ENCODE measurements around the gene SCUBE1.
"Not testable (repeated sequence)": the region's sequence is repeated elsewhere in the genome, so short reads cannot be mapped to it uniquely, and the experiment has no call there.

SCUBE1 gene

GRCh38 chr22:43355688-43356087, 12.5 kb upstream of the SCUBE1 start:
- not testable (repeated sequence) for DNase-seq

DNA sequence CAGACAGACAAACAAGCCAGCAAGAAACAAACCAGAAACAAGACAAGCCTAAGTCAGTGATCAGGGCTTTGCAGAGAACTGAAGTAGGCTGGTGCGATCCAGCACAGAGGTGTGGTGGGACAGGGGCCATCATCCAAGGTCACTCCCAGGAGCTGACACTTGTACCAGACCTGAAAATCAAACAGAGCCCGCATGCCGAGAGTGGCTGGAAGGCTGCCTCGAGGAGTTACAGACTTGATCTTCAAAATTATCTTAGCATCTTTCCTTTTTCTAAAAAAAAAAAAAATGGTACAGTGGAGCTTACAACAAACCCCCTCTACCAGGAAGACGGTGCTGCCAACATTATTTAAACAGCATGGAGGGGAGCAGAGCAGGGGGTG, 8.8 kb upstream of the SCUBE1 start:
- DNase-seq = no peak

- DNase-seq = no peak
Observed at GRCh38 chr22:43349636-43350035, 6.5 kb upstream of the SCUBE1 start.

GRCh38 chr22:43346521-43346929, 3.4 kb upstream of the SCUBE1 start:
- no peak for DNase-seq

DNA sequence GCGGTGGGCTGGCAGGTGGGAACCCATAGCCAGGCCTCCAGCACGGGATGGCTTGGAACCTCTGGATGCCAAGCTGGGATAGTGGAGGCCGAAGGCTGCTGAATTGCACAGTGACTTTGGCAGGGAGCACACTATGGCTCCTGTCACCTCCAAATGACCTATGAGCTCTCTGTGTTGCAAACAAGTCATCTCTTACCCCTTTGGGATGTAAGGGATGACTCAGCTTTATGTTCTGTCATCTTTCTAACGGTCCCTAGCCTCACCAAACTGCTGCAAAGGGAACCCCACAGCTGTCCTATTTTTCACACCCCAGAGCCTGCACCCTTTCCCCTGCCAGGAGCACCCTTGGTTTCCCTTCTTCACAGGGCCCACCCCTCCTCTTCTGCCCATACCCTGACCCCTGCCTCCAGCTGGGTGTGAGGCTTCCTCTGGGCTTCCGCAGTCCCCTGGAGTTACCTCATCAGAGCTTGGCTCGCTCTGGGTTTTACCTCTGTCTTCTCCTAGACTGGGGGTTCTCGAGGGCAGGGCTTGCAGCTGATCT, 2.7 kb upstream of the SCUBE1 start:
- DNase-seq = no peak

DNA sequence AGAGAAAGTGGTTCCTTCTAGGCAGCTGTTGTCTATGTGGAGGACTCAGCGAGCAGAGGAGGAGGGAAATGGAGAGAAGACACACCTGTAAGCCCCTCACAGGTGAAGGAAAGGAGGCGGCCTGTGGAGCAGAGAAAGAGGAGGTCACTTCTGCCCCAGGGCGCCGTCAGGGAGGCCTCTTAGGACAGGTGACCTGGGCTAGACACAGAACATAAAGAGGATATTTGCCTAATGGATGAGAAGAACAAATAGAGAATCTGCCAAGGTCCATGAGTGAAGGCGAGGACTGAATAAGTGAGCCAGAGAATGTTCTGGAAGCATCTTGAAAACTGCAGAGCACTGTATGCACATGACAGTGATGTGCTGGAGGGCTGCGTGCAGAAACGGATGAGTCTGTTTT, 2.2 kb upstream of the SCUBE1 start:
- DNase-seq = no peak

GRCh38 chr22:43344520-43344787, 1.3 kb upstream of the SCUBE1 start:
- no peak for DNase-seq

GRCh38 chr22:43343670-43344519, 723 bp upstream of the SCUBE1 start:
- DNase-seq = no peak

DNA sequence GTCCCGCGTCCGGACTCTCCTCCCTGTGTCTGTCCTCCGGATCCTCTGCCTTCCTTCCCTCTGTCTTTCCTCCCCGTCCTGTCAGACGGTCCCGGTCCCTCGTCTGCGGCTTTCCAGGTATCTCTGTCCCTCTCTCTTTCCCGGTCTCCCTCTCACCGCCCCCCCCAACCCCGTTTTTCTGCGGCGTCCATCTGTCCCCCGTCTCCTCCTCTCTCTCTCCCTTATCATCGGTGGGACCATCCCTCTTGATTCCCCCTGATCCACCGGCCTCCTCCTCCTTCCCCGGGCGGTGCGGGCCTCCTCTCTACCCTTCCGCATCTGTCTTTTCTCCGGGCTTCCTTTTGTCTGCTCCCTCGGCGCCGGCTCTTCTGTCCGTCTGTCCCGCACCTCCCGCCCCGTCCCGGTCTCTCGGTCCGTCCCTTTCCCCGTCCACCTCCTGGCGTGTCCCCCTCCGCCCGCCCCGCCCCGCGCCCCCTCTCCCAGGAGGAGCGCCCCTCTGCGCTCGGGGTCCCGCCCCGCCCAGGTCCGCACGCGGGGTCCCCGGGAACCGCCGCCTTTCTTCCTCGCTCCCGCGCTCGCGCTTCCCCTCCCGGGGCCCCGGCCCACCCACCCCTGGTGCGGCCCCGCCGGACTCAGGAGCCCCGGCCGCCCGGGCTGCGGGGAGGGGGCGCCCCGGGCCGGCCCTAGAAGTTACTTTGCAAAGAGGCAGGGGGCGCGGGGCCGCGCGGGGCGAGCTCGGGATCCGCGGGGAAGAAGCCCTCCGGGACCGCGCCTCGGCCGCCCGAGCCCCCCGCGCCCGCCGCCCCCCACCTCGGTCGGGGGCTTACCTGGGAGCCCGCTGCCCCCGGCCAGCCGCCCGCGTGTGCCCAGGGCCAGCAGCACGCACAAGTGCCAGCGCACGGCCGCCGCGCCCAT, 568 bp downstream of the SCUBE1 start:
- DNase-seq = no peak

- DNase-seq = no peak
Observed at GRCh38 chr22:43341565-43341964, 1.6 kb downstream of the SCUBE1 start.

GRCh38 chr22:43338766-43339345, 4.3 kb downstream of the SCUBE1 start:
- DNase-seq = no peak

GRCh38 chr22:43337946-43338345, 5.2 kb downstream of the SCUBE1 start:
- DNase-seq = no peak

DNA sequence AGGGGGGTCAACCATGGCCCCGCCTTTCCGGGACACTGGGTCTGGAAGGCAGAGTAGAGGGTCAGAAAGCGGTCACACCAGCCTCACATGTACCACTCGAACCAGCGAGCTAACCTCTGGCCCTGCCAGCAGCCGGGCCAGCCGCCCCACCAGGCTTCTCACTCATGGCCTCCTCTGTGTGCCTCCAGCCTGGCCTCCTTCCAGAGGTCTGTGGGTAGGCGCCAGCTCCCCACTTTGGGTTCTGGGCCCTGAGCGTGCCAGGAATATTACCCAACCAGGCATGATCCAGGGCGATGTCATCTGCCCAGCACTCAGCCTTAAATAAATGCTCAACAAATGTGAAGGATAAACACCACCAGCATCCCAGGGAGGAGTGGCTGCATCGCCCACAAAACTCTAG, 5.8 kb downstream of the SCUBE1 start:
- no peak for DNase-seq

DNA sequence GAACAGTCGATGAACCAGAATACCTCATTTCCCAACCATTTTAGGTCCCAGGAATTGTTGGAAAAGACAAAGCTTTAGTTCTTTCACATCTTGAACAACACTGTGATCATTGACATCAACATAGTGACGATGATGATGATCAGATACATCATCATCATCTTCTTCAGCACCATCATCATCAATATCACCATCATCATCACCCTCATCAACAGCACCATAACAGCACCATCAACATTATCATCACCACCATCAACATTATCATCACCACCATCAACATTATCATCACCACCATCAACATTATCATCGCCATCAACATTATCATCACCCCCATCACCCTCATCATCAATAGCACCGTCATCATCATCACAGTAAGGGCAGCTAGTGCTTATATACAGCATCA, 8.8 kb downstream of the SCUBE1 start:
- DNase-seq = no peak

GRCh38 chr22:43333978-43334377, 9.2 kb downstream of the SCUBE1 start:
- DNase-seq = no peak

- DNase-seq = no peak
Observed at GRCh38 chr22:43333156-43333555, 10.0 kb downstream of the SCUBE1 start.

GRCh38 chr22:43331698-43332097, 11.5 kb downstream of the SCUBE1 start:
- DNase-seq = no peak

GRCh38 chr22:43331069-43331451, 12.1 kb downstream of the SCUBE1 start:
- no peak for DNase-seq

- DNase-seq = no peak
Observed at GRCh38 chr22:43330178-43331068, 12.7 kb downstream of the SCUBE1 start.

DNA sequence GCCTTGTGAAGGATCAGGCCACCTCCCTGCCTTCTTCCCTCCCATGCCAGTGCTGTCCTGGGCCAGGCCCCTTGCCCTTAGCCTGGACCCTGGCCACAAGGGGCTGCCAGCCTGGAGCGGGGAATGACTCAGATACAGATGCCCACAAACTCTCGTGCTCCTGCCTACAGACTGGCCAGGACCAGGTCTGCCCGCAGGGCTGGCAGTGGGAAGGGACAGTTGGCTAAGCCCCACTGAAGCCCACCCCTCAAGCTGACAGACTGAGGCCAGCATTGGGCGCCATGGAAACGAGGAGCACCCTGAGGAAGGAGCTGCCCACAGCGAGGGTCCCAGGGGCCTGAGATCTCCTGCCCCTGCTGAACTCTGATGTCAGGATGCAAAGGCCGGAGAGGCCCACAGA, 14.1 kb downstream of the SCUBE1 start:
- DNase-seq = no peak

DNA sequence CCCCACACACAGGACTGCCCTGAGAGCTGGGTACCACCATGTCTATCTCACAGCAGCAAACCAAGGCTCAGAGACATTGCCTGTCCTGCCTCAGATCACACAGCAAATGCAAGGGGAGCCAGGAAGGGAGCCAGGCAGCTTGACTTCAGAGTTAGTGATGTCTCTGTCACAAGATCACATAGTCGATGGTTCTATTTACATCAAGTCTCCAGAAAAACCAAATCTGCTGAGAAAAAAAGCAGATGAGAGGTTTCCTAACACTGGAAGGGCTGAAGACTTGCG, 16.1 kb downstream of the SCUBE1 start:
- DNase-seq = no peak

DNA sequence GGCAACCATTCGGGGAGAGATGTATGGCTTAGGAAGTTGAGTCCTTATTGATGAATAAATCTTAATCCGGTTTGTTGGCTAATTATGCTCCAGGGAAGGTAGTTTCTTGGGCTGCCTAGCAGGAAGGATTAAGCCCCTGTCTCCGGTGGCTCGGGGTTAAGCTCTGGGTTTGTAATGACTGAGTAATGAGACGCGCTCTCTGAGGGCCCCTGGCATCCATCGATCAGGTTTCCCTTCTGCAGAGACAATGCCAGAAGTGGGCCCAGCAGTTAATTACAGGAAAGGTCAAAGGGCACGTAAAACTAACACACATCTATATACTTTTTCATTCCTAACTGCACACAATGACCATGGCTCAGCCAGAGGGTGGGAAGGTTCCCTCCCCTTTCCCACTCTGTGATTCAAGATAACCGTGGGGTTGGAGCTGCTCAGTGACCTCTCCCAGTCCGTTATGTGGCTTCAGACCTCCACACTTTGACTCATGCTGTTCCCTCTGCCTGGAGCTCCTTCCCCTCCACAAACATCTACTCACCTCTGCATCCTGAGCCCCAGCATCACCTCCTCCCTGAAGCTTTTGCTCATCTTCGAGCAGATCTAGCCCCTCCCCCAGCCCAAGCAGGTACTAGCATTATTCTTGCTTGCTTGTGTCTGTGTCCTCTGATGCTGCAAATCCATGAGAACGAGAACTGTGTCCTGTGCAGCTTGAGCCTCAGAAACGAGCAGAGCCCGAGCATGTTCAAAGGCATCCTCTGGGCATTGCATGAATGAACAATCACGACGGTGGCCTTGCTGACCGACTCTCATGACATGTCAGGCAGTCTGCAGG, 16.6 kb downstream of the SCUBE1 start:
- DNase-seq = no peak

All from NCI-H2029 treated with DMSO at 0.1 percent for 48 hours (cell line).